ENCODE results near the gene TBCCD1.

The TBCCD1 gene, protein sequence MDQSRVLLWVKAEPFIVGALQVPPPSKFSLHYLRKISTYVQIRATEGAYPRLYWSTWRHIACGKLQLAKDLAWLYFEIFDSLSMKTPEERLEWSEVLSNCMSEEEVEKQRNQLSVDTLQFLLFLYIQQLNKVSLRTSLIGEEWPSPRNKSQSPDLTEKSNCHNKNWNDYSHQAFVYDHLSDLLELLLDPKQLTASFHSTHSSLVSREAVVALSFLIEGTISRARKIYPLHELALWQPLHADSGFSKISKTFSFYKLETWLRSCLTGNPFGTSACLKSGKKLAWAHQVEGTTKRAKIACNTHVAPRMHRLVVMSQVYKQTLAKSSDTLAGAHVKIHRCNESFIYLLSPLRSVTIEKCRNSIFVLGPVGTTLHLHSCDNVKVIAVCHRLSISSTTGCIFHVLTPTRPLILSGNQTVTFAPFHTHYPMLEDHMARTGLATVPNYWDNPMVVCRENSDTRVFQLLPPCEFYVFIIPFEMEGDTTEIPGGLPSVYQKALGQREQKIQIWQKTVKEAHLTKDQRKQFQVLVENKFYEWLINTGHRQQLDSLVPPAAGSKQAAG

DNA sequence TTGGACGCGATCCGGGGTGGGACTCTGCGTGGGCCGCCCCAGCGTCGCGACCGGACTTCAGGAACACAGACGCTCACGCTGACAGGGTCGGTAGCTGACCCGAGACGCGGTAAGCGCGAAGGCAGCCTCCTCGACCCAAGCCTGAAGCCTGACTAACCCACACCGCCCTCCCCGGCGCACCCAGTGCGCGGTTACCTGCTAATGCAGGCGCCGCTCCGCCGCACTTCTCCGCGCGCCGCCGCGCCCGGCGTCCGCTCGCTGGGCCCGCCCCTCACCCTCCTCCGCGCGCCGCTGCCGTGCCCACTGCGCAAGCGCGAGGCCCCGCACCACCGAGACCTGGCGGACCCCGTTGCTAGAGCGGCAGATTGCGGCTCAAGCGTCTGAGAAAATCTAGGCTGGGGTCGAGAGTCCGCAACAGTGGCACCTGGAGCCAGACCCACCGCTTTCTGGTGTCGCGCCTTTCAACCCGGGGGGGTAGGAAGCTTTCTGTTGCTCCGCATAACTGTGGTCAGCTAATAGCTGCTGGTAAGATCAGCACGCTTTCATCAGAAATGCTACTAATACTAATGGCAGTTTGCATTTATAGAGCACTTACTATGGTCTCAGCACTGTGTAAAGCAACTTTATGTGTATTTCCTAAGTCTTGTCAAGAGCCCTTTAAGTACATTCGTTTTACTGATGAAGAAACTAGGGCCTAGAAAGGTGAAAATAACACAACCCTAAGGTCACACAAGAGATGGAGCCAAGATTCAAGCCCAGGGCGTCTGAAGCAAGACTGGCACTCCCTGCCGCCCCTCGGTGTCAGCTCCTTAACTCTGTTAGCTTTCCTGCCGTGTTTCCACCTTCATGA lies at the start of gene TBCCD1:
Gene TBCCD1 (minus strand): TSS at position 268 of the 850 bp plus-strand sequence. CDS start 3,010 bp downstream, outside the sequence.
- peak; percentile 60 for DNase-seq

DNA sequence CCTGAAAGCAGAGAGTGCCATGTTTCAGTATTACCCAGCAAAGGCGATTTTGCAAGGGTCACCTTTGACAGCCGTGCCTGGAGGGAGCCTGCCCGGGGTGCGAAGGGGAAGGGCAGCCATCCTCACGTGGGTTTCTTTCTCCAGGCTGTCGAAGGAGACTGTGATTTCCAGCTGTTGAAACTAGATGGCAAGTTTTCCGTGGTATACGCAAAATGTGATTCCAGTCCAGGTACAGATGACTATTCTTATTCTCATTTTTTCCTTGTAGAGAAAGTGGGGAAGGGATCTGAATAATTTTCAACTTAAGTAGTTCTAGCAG lies 49.1 kb upstream of the TBCCD1 start:
- no peak for DNase-seq

DNA sequence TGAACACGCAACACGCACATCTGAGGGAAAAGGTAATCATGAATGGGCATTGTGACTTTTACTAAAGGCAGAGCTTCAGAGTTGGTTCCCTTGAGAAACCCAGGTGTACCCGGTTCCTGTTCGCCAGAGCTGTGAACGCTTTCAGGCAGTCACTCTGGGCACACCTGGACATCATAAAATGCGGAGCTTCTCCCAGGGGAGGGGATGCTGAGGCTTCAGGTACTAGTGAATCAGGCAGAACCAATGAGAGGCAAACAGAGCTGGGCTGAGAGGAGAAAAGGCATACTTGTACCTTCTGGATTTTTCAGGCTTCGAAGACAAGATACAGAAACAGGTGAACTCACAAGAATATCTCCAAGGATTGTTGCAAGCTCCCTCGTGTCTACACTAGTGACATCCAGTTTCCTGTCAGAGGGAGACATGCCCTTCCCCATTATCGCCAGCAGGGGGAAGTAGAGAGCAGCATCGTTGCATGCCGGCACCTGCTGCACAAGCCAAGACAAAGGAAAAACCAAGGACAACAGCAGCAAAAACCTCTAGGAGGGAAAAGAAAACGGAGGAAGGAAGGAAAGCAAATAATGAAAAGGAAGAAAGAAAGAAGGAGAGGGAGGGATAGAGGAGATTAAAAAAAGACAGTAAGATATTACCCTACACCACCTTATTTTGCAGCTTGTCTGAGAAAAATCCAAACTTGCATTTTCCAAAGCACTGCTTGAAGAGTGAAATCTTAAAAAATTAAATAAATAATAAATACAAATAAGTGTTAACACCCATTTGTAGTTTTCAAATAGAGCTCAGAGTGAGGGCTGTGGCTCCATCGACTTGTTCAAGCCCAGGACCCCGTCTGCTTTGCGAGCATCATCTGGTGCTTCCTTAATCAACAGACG lies 47.7 kb upstream of the TBCCD1 start:
- DNase-seq, result peak; percentile 51

DNA sequence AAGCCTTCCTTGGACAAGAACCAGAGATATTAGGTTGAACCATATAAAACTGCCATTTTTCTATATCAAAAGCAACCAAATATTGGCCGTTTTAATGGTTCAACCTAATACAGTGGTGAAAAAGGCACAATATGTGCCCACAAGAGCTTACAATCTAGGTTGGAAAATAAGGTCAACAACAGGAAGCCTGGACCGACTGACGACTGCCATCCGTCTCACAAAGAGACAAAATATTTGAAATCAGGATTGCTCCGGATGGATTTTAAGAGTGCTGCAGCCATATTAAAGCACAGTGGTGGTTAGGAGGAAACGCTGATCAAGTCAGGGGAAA lies 47.1 kb upstream of the TBCCD1 start:
- DNase-seq, result no peak

DNA sequence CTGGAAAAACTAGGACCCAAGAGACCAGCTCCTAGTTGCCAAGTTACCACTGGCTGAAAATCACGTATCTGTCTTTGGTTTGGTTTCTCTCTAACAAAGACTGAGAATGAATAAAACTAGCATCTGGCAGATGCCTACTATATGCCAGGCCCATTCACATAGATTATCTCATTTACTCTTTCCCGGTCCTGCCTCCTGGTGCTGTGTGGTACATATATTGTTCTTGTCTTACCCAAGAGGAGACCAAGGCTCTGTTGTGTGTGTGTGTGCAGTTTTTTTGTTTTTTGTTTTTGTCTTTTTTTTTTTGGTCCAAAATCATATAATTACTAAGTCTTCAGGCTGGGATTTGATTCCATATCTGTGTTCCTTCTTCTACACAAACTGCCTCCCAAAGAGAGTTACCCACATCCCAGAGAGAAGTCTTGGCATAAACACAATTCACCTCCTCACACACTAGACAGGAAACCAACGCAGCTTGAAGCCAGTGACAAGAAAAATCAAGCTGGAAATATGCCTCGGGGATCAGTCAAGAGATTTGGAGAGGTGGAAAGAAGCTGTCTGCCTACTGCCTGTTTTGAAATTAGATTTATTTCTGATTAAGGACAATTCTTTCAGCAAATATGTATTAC lies 46.6 kb upstream of the TBCCD1 start:
- no peak for DNase-seq

DNA sequence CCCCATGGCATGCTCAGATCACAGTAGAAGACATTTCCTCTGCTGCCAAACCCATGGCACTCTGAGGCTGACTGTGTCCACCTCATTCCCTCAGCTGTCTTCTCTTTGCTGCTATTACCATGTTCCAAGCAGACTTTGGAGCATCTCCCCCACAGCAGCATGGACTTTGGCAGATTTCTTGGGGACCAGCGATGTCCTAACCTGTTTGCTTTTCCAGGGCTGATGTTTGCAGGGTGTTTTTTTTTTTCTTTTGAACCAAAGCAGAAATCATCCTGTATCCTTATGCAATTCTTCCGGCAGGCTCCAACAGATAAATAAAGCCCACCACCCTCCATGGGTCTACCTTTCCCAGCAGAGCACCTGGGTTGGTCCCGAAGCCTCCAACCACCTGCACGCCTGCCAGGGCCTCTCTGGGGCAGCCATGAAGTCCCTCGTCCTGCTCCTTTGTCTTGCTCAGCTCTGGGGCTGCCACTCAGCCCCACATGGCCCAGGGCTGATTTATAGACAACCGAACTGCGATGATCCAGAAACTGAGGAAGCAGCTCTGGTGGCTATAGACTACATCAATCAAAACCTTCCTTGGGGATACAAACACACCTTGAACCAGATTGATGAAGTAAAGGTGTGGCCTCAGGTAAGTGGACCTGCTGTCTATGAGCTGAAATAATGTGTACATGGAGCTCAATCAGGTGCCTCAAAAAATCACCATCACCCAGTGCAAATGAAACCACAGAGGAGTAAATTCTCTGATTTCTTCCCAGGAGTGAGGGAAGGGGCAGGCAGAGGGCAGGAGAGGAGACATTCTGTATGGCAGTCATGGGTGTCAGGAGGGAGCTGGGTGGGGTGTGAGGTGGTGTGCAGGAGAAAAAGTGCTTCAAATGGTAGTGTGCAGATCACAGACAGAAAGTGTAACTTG lies 45.8 kb upstream of the TBCCD1 start, which contains the start of gene AHSG:
Gene AHSG (plus strand): TSS at position 340 of the 916 bp plus-strand sequence. CDS start 82 bp downstream, at position 422.
- no peak for DNase-seq

DNA sequence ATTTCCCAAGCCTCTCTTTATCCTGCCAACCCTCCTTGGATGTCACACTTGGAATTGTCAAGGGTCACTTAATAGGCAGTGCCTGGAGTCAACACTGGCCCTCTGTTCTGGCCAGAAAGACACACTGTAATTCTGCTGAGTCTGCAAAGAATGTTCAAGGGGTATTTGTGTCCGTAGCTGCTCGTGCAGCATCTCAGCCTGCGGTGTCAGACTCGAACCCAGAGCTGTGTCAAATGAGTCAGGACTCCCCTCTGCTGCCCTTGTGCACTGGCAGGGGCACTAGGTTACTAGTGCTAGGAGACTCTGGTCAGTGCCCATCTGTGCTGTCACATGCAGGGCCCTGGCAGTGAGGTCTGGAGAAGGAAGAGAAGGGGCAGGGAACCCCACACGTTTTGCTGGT lies 44.9 kb upstream of the TBCCD1 start:
- no peak for DNase-seq

DNA sequence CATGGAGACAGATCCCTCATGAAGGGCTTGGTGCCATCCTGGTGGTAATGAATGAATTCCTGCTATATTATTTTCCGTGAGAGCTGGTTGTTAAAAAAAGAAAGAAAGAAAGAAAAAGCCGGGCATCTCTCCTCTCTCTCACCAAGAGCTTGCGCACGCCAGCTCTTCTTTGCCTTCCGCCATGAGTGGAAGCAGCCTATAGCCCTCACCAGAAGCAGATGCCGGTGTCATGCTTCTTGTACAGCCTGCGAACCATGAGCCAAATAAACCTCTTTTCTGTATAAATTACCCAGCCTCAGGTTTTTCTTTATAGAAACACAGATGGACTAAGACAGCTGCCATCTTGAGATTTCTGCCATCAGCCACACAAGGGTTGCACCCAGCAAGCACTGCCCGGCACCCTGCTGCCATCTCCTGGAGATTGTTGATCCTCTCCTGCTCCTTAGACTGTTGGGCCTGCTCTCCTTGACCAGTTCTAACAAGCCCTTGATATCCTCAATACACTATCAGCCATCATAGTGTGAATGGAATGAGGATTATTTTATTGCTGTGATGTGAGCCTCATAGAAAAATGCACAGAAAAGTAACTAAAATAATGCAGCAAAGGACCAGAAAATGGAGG lies 42.2 kb upstream of the TBCCD1 start:
- DNase-seq, result no peak

DNA sequence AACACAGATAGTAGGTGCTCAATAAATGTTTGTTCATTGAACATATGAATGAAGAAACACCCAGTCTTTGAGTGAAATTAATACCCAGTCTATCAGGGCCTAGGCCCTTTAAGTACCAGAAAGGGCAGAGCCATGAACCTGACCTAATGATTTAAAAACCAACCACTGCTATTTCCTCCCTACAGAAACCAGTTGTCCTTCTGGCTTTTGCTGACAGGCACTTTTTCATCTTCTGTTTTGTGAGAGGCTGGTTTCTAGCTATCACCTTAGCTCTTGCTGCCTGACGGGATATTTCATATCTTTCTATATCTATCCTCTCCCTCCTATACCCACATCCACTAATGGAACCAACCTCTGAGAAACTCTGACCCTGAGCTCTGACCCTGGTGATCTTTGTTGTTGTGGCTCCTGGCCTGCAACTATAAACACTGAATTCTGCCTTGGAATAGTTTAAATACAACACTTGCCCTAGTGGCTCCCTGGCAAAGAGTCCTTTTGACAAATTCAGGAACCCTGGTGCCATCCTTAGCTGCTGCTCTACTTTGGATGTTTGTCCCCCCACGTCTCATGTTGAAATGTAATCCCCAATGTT lies 41.6 kb upstream of the TBCCD1 start:
- no peak for DNase-seq

DNA sequence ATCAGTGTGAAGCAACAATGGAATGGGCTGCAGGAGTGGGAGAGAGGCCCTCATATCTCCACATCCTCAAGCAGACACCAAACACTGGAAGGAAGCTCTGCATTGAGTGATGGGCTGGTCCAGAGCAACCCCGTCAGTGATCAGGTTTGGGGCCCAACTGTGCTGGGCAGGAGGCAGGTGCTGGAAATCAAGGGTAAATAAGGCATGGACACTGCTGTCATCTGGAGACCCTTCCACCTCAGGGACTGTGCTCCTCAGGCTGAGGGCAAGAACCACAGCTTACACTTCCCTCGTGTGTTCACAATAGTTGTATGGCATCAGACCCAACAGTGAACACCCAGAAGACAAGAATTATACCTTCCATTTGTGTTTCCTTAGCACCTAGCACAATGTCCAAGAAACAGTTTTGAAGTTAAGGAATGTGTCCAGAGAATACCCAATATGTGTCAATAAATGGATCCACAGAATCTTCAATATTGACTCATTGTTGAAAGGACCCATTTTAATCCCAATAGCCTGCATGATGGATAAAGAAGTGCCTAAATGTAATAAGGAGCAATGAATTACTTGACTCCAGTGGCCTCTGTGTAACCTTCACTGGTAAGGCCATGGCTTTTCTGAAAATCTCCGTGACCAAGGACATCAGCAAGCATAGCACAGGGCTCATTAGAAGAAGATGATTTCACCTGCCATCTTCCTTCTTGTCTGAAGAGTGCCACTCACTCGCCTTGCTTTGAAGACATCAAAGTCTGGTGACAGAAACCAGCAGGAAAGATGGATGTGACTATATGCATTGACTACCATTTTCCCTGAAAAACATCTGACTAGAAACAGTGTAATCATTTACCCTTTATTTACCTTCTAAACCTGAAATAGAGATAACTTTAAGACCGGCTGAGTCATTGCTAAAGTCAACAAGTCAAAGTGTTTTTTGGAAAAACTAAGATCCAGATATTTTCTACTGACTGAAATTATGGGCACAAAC lies 38.7 kb upstream of the TBCCD1 start:
- DNase-seq, result no peak

DNA sequence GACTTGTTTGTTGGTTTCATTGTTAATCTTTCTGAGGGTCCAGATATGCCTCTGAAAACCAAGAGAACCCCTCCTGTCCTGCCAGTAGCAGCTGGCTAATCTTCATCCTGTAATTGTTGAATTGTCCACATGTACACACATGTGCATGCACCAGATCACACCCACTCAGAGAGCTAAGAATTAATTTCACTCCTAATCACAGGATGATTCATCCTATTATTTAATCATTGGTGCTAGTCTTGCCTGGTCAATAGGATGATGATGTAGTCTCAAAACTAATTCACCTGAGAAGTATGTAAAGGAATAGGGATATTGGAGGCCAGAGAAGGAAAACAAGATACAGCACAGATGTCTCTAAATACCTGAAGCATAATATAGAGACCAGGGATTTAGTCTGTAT lies 37.9 kb upstream of the TBCCD1 start:
- DNase-seq, result no peak

DNA sequence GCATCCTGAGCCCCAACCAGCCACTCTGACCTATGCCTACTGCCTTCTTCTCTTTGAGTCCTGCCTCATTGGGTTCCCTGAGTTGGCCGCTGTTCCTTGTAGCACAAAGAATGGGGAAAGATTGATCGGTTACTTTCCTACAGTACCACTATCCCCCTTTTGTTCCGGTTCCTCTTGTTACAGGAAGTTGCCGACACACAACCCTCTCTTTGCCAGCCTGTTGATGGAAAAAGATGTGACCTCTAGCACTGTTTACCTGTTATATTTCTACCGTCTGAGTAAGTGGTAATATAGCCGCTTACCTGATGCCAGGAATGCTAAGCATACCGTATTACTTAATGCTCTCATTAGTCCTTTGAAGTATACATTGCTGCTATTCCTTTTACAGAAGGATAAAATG lies 36.0 kb upstream of the TBCCD1 start:
- DNase-seq, result no peak

DNA sequence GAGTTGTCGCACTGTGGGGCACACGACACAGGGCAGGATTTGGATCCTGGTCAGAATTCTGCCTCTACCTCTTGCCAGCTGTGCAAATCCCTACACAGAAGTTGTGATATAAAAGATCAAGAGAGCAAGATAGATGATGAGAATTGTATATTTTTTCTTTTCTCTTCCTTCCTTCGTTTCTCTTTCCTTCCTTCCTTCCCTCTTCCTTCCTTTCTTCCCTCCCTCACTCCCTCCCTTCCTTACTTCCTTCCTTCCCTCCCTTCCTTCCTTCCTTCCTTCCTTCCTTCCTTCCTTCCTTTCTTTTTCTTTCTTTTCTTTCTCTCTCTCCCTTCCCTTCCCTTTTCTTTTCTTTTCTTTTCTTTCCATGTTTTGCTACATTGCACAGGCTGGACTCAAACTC lies 33.8 kb upstream of the TBCCD1 start:
- DNase-seq, result no peak

DNA sequence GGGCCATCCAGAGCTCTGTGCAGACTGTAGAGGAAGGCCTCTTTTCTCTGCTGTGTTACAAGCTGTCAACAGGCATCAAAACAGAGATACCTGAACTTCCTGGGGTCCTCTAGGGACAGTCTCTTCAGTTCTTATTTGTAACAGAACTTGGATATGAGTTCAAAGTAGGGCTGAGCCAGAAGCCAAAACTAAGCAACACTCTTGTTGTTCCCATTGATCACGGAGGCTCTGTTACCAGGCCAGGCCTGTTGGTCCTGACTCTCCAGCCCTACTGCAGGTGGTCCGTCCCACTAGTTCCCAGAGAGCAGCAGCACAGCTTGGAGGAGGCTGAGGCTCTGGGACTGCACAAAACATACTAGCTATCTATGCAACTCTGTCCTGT lies 32.6 kb upstream of the TBCCD1 start:
- DNase-seq, result no peak

DNA sequence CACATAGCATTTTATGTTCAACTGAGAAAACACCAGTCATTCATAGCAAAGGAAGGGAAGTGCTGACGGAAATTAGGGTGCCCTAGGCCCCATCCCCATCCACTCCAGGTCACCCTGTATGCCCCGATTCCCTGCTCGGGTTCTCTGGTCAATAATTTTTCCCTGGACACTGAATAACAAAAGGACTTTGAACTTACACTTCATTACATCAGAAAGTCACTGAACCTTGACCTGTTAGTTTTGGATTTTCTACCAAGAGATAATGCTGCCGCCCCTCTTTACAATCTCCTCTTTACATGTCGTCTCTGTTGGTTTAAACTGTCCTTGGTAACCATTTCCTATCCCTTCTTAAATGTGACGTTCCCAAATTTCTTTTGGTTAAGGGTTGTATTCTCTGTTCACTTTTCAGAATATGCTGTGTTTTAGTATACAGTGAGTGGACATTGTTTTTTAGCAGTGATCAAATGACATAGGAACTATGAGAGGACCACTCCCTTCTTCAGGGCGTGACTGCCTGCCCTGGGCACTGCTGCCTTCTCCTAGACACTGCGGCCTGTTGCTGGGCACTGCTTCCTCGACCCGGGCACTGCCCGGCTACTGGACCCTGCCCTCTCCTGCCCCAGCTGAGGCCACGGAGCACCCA lies 32.1 kb upstream of the TBCCD1 start:
- DNase-seq, result no peak

DNA sequence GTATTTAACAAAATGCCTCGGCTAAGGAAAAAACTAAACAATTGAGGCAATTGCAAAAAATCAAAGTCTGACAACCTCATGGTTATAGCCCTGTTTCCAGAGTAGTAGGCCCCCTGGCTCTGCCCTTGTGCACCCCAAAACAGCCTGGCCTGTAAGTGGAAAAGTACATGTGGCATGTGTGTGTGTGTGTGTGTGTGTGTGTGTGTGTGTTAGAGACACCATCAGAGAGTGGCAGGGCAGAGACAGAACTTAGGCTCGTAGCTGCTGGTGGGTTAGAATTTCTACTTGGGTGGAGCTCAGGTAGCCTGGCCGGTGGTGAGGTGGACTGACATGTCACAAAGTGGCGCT lies 31.6 kb upstream of the TBCCD1 start:
- no peak for DNase-seq

DNA sequence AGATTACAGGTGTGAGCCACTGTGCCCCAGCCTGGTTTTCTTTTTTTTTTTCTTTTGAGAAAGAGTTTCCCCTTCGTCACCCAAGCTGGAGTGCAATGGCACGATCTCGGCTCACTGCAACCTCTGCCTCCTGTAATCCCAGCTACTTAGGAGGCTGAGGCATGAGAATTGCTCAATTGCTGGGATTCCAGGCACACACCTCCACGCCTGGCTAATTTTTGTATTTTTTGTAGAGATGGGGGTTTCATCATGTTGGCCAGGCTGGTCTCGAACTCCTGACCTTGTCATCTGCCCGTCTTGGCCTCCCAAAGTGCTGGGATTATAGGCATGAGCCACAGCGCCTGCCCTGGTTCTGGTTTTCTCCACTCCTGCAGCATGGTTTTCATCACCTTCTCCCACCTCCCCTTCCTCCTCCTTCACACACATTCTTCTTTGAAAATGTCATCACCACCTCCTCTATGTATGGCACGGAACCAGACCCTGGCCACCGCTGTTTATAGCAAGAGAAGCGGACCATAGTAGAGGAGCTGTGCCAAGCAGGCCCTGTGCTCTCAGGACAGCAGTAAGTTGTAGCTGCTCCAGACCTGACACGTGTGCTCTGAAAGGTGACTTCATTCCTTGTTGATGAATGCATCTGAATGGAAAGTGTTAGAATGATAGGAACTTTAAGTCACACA lies 31.1 kb upstream of the TBCCD1 start:
- DNase-seq, result no peak

All from NCI-H748 treated with DMSO at 0.1 percent for 48 hours (cell line).